Stimulated activated CD8-positive, alpha-beta memory T cell treated with anti-CD3 and anti-CD28 coated beads, Interleukin-2, amount 100 ng/mL, for 48 hours (primary cell): ENCODE measurements around the gene ST6GALNAC3.
"Not testable (repeated sequence)": the region's sequence is repeated elsewhere in the genome, so short reads cannot be mapped to it uniquely, and the experiment has no call there.

ENCODE experiments used
- DNase-seq, 2 donors: peaks; one replicate each; pipeline ENCODE4 v3.0.0-alpha.2; 2020; ENCODE audit warnings: low read depth in 2 of 2

ST6GALNAC3 gene

DNA sequence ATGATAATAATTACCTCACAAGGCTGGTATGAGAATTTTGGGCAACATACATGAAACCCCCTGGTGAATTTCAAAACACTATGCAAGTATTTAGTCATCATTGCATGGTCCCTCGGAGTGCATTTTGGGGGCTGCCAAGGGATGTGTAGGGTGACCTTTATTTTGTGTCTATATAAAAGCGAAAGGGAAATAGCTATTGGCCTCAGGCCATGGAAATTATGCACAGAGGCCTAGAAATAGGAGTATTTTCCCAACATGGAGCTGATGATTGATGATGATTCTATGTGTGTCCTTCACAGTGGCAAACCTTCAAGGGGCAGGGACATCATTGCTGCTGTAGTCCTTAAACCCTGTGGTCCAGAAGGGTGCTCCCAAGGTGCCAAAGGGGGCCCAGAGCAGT, 265.5 kb downstream of the ST6GALNAC3 start:
- no peak for DNase-seq

DNA sequence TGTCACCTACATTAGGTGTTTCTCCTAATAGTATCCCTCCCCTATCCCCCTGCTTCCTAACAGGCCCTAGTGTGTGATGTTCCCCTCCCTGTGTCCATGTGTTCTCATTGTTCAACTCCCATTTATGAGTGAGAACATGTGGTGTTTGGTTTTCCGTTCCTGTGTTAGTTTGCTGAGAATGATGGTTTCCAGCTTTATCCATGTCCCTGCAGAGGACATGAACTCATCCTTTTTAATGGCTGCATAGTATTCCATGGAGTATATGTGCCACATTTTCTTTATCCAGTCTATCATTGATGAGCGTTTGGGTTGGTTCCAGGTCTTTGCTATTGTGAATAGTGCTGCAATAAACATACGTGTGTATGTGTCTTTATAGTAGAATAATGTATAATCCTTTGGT, 267.3 kb downstream of the ST6GALNAC3 start:
- DNase-seq = not testable (repeated sequence)

DNA sequence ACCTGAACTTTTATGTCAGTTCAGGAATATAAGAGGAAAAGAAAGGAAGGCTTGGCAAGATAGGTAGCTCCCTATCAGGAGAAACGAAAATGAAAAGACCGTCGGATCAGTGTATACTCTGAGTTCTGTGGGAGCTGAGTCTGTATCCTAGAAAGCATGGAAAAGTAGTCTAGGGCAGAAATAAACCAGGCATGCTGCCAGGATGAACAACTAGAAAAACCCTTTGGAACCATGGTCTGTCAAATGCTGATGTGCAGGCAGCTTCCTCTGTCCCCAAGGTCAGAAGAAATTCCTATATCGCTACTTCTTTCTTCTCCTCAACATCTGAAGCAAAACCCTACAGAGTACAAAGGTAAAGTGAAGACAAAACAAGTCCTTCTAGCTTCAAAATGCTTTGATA, 268.8 kb downstream of the ST6GALNAC3 start:
- no peak for DNase-seq

DNA sequence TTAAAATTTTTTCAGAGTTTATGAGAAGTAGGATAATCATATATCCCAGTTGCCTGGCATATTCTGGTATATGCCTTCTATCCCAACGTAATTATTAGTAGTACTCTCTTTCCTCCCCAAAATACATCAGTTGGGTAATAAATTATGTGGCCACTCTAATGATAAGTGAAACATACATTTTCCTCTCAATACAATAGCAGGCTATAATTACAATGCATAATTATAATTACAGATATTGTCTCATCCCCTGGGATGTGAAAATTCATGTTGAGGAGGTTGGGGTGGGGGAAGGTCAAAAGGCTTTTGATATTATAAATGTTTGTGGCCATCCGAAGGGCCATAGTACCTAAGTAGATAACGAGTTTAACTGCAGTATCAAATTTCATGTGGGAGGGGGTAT, 277.1 kb downstream of the ST6GALNAC3 start:
- DNase-seq = no peak

DNA sequence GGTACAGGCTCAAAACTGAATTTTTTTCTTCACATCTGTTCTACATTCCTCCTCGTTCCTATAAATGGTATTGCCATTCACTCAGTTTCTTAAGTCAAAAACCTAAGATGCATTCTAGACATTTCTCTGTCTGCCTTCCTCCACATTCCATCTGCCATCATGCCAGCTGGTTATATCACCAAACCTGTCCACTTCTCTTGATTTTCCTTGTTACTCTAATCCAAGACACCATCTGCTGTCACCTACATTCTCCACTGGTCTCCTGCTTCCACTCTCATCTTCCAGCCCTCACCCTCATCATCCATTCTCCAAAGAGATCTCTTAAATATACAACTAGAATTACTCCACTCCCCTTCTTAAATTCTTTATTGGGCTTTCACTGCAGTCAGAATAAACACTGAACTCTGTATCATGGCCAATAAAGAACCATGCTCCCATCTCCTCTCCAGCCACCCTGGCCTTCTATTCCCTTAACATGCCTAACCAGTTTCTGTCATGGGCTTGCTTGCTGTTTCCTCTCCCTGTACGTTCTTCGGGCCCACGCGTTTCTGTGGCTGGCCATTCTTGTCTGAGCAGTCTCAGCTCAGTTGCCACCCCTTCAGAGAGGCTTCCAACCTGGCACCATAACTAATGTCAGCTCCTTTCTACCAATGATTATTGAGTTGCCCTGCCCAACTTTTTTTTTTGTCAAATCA, 278.3 kb downstream of the ST6GALNAC3 start:
- no peak for DNase-seq

DNA sequence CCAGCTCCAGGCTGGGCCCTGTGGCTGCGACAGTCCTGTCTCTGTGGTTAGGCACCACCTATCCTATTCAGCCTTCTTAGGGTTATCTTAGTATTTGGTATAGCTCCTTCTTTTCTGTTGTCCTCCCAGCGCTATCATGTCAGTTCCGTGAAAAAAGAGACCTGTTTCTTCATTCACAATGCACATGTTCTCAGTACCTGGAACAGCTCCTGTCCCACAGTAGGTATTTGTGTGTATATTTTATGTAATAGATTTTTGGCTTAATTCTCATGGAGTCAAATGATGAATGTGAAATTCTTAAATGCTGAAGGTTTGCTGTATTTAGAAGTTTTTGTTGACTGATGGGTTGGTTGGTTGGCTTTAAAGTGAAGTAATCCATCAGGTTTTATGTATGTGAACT, 279.7 kb downstream of the ST6GALNAC3 start:
- no peak for DNase-seq

DNA sequence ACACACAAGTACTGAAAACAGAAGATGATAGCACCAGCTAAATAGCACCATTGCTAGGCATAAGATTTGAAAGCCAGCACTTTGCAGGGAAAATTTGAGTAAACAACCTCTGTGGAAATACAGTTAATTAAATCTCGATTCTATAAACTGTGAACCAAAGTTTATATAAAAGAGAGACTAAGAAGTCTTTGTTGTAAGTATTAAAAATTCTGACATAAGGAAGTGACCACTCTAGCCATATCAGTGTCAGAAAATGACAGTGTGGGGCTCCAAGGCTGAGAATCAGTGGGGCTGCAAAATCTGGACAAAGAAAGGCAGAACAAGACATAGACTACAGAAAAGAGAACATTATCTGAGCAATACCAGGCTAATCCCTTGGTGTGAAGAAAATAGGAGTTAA, 292.2 kb downstream of the ST6GALNAC3 start:
- no peak for DNase-seq

DNA sequence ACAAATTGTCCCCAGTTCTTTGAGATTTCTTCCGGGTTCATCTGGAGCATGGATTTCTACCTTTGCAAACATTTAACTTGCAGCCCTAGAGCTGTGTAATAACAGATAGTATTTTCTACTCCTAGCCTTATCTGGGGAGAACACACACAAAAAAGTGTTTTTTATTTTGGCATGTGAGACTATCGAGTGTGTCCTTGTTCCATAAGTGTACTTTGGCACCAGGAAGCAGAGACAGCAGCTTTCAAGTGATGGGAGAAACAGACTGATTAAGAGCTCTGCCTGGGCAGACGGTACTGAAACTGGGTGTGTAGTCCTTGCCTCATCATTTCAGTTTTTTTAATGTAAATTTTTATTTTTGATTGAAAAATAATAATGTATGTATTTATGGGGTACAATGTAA, 297.4 kb downstream of the ST6GALNAC3 start:
- no peak for DNase-seq

DNA sequence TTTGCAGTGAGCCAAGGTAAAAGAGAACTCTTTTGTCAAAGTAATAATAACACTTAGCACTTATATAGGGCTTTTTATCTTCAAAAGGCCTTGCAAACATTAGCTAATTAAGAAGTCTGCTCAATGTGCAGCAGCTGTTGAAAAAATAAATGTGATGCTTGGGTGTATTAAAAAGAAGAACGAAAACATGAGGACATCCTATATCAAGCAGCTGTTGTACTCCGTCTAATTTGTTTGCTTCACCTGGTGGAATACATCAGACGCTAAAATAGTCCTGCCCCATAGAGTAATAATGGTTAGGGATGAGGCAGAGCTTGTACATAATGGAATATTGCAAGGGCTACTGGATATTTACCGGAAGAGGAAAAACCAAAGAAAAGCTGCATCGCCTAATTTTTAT, 299.5 kb downstream of the ST6GALNAC3 start:
- DNase-seq = no peak

DNA sequence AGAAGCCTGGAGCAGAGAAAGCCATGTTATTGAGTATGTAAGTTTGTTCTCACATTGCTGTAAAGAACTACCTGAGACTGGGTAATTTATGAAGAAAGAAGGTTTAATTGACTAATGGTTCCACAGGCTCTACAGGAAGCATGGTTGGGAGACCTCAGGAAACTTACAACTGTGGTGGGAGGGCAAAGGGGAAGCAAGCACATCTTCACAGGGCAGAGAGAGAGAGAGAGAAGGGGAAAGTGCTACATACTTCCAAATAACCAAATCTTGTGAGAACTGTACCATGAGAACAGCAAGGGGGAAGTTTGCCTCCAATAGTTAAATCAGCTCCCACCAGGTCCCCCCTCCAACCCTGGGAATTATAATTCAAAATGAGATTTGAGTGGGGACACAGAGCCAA, 302.7 kb downstream of the ST6GALNAC3 start:
- no peak for DNase-seq

DNA sequence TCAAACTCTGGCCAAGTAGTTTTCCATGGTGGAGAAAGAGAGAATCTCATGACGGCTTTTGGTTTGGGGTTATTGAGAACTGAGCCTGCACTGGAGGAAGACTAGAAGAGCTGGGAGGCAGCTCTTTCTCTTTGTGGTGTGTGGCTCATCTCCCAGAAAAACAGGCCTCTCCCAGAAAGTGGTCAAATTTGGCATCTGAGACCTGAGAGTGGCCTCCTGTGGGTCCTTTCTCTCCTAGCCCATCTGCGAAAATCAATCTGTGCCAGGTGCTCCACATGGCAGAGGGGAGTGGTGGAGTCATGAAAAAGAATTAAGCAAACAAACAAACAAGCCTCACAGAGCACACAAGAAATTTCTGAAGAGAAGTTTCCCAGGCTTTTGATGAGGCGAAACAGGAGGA, 305.0 kb downstream of the ST6GALNAC3 start:
- no peak for DNase-seq

DNA sequence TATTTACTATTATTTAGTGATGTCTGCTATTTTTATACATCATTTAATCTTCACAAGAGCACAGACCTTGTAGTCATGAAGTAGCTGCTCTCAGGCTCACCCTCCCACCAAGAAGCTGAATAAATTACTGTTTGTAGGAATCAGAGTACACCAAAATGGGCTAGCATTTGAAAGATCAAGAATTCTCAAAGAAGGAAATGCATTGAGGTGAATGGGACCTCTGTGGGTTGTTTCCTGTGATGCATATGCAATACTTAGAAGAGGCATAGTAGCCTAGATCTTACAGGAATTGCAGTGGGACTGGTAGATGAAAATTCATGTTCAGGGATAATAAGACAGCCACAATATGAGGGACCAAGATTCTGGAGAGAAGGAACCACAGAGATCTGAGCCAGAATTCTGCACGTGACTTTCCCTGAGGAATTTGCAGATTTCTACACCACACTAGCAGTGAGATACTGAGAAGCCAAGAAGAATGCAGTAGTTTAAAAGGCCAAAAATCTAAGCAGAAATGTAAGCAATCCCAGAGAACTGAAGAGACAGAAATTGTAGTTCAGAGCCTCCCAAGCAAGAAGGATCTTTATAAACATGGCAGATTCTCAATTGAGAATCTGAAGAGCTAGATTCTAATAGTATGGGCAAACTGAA, 307.0 kb downstream of the ST6GALNAC3 start:
- no peak for DNase-seq

DNA sequence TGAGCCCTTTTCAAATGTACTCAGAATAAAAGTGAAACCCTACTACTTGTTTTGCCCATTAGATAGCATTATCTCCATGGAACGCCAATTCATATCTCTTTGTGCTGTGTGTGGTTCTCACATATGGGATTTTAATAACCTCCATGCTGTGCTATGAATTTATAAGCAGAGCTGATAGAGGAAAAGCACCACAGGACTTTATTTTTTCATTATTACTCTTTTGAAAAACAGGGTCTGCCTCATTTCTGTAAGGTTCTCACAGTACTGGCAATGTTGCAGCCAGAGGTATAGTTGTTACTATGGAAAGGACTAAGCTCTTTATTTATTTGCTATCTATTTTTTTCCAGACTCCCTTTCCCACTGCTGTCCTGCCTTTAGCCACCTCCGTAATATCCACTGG, 313.7 kb downstream of the ST6GALNAC3 start:
- no peak for DNase-seq

DNA sequence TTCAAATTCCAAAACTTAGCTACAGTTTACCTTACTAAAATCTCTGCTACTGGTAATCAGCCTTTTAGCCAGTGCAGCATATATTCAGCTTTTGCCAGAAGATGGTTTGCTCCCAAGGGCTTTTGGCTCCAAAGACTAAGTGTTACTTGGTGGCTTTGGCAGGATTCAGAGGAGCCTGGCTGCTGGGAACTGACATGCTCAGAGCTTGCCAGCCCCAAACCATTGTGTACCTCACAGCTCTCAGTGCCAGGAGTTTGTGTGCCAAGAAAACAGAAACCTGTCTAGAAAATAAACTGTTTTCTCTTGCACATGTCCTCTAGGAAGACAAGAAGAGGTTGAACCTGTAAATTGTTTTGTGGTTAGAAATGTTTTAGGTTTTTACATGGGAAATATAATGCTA, 315.9 kb downstream of the ST6GALNAC3 start:
- no peak for DNase-seq

DNA sequence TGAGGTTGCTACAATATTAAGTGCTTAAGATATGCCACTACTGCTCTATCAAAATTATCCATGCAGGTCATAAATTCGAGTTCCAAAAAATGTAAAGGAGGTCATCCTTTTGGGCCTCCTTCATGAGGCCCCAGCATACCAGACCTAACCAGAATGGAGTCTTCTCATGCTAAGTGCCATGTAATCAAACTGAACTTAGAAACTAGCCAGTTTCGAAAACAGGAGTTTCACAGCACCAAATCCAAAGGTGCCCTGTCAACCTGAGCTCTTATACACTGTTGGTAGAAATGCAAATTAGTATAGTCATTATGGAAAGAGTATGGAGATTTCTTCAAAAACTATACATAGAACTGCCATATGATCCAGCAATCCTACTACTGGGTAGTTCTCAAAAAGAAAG, 320.5 kb downstream of the ST6GALNAC3 start:
- DNase-seq = no peak

DNA sequence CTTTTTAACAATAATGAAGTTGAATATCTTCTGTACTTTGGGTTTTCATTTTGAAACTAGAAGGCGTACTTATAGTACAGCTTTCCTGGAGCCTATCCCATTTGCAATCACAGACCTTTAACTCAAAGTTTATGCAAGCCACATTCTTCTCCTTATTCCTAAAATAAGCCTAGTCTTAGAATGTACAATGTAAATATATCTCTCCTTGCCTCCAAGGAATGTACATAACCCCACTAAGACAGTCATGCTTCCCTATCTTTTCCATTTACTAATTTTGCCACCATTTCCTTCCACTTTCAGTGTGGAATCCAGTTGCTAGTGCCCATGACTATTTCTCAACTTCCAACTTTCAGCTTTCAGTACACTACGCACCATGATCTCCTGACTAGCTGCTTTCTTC, 327.6 kb downstream of the ST6GALNAC3 start:
- DNase-seq = no peak

DNA sequence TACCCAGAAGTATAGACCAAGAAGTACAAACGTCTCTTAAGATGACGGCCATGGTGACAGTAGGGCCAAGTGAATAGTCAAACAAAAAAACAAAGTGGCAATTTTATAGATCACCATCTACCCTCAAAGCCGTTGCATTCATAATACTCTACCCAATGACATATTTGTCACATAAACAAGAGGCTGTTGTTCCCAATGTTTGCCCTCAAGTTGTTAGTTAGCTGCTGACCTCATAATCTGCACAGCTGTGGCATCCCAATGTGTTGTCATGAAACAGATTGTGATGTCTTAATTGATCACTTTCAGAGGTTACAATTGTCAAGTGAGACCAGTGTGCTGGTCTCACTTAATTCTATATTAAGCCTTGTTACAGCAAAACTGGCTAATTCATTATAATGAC, 333.8 kb downstream of the ST6GALNAC3 start:
- no peak for DNase-seq

DNA sequence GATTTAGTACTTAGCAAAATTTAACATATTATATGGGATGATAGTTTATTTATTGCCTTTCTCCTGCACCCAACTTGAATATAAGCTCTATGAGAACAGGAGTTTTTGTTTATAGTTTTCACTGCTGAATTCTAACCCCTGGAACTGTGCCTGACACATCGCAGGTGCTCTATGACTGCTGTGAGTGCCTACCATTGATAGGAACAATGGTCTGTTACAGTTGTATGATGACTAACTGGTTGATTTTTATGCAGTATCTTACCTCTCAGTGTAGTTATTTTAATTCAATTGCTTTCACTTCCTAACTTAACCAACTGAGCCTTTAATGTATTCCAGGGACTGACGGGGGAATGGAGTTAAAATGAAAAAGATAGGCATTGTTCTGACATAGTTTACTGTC, 336.0 kb downstream of the ST6GALNAC3 start:
- DNase-seq = no peak

DNA sequence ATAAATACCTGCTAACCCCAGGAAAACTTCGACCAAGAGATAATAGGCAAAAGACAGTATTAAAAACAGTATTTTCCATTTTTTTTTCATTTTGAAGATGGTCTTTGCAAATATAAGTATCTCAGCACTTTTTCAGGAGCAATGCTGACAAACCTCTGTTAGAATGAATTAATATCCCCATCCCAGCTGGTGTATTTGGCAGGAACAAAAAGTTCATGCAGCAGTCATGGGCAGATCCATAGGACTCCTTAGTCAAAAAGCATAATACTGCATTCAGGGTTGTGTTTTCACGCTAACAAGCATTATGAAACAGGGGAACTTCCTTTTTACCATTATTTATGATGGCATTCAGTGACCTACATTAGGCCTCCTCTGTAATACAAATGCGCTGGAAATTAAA, 344.0 kb downstream of the ST6GALNAC3 start:
- no peak for DNase-seq

DNA sequence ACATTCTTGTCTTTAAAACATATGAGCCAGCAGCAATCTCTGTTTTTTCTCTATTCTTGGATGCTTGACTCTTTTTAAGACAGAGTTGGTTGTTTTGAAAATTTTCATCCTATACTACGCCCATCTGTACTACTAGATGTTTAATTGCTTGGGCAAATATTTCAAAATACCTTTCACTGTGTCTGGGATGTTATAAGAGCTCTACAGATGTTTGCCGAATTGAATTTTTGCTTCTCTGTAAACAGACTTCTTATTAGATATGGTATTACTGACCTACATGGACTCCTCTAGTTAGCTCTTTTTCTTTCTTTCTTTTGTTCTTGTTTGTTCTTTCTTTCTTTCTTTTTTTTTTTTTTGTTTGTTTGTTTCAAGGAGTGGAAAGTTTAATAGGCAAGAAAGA, 345.1 kb downstream of the ST6GALNAC3 start:
- no peak for DNase-seq

DNA sequence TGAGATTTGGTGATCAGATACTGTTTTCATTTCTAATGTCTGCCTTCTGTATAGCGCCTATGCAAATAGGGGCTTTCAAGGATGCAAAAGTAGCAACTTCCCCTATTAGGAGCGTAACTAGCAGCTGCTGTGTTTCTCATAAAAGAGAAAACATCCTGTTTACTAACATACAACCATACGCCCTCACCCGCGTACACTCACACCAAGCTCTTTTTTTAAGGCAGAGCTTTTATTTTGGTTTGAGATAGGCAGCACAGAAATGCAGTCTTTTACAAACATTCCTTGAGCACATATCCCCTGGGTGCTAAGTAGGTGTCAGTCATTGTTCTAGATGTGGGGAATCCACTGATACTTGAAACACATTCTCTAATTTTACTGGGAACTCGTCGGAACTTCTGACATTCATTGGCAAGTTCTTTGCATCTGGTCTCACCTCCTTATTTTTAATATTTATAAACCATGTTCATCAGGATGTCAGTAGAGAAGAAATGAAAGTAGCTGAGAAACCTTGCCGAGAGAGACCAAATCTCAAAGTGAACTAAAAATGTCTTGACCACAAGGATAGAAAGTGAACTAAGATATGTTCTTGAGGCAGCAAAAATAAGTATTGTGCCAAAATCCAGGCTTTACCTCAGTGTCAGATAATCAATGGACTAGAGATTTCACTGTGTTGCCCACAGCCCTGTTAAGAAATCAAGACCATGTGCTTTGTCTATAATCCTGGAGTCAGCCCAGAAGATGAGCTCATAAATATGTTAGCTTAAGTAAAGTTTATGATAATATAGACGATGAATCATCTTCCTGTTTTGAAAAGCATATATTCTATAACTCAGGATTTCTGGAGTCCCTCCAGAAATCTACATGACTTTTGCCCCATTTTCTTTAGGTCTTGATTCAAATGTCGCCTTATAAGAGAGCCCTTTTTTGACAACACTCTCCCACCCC, 350.9 kb downstream of the ST6GALNAC3 start:
- no peak for DNase-seq

DNA sequence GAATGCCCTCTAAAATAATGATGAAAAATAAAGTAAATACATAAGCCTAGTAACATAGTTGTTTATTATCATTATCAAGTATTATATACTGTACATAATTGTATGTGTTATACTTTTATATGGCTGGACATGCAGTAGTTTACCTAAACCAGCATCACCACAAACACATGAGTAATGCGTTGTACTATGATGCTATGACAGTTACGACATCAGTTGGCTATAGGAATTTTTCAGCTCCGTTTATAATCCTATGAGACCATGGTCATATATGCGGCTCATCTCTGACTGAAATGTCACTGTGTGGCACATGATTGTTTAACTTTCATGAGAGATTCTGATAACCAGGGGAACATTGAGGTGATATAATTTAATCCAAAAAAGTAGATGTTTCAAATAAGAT, 352.1 kb downstream of the ST6GALNAC3 start:
- DNase-seq = no peak

DNA sequence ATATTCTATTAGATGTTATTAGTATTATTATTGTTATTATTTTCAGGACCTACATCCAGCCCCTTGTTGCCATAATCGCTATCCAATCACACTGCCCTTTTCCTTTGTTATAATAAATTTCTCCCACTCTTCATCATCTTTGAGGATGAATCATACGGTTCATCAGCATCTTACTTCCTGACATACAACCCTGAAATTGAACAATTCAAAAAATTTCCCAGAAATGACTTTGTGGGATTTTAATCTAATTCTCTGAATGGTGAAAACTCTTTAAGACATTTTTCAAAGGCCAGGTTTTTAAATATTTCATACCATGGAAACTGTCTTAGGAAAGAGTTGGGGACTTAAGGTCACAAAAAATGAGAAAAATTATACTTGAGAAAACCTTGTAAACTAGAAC, 353.5 kb downstream of the ST6GALNAC3 start:
- DNase-seq = no peak
